ENCODE data around the gene DYNLL2.

DNA sequence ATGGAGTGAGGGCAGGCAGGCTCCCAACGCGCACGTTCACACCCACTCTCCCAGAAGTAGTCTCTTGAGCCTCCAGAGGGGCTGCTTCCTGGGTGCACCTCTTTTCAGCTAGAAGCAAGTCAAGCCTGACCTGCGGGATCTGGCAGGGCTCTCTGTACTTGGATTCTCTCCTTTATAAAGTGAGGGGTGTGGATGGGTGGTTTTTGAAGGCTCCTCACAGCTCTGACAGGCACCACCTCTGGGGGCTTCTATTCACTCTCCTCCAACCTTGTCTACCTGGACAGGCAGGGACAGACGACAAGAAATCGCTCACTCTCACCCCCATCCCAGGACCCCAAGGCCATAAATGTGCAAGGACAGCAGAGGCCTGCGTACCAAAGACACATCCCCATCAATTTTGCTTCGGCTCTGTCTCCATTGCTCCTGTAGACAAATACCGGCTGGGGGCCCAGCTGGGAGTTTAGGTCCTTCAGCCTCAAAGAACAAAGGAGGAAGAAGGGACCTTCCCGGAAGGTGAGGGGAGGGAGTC is 814 bp upstream of the DYNLL2 start:
- no peak for TF ChIP-seq POLR2A (IDR thresholded peaks at IDR 0.05; ENCODE audit: low read depth, low read length)
- TF ChIP-seq TAF1 (IDR thresholded peaks at IDR 0.05; ENCODE audit: borderline replicate concordance, low read depth, low read length): no peak
- no peak for TF ChIP-seq POLR2AphosphoS5 (IDR thresholded peaks at IDR 0.05; ENCODE audit: low read depth, low read length)

Data from GM12892 (cell line).